Measurements from ENCODE around the gene IQSEC1.

The IQSEC1 gene

GRCh38 chr3:13013566-13013965, 59.7 kb downstream of the IQSEC1 start:
- H3K4me3 ChIP-seq (ENCODE audit: severe bottlenecking) = no peak overlapping the region
- H3K4me1 ChIP-seq (ENCODE audit: insufficient read depth, poor library complexity, severe bottlenecking) = no peaks in the 10 kb centered on the region
- H3K27ac ChIP-seq (ENCODE audit: poor library complexity, severe bottlenecking) = no peak overlapping the region
- DNase-seq (ENCODE audit: low spot score) = no peak
- no peaks in the 10 kb centered on the region for H3K27me3 ChIP-seq (ENCODE audit: insufficient read depth, poor library complexity, severe bottlenecking)
- TF ChIP-seq CTCF (IDR thresholded peaks at IDR 0.05; ENCODE audit: poor library complexity, severe bottlenecking) = no peak
- no peaks in the 10 kb centered on the region for H3K9me3 ChIP-seq (ENCODE audit: severe bottlenecking)
- H3K36me3 ChIP-seq (ENCODE audit: low read depth) = no peaks in the 10 kb centered on the region
- ATAC-seq (ENCODE audit: low read depth) = no peak

- no peak for TF ChIP-seq CTCF (IDR thresholded peaks at IDR 0.05; ENCODE audit: poor library complexity, severe bottlenecking)
- no peaks in the 10 kb centered on the region for H3K4me1 ChIP-seq (ENCODE audit: insufficient read depth, poor library complexity, severe bottlenecking)
- H3K36me3 ChIP-seq (ENCODE audit: low read depth) = no peaks in the 10 kb centered on the region
- no peaks in the 10 kb centered on the region for H3K9me3 ChIP-seq (ENCODE audit: severe bottlenecking)
- no peak overlapping the region for H3K4me3 ChIP-seq (ENCODE audit: severe bottlenecking)
- ATAC-seq (ENCODE audit: low read depth) = no peak
- no peak for DNase-seq (ENCODE audit: low spot score)
- no peaks in the 10 kb centered on the region for H3K27me3 ChIP-seq (ENCODE audit: insufficient read depth, poor library complexity, severe bottlenecking)
- no peak overlapping the region for H3K27ac ChIP-seq (ENCODE audit: poor library complexity, severe bottlenecking)
Measured at GRCh38 chr3:13013151-13013561, 60.1 kb downstream of the IQSEC1 start.

- DNase-seq (ENCODE audit: low spot score) (no peak), ATAC-seq (ENCODE audit: low read depth) (no peak)
- TF ChIP-seq CTCF (IDR thresholded peaks at IDR 0.05; ENCODE audit: poor library complexity, severe bottlenecking) = no peak
- Histone ChIP-seq H3K4me1 (ENCODE audit: insufficient read depth, poor library complexity, severe bottlenecking) (no peaks in the 10 kb centered on the region), H3K9me3 (ENCODE audit: severe bottlenecking) (no peaks in the 10 kb centered on the region), H3K27ac (ENCODE audit: poor library complexity, severe bottlenecking) (no peak overlapping the region), H3K36me3 (ENCODE audit: low read depth) (no peaks in the 10 kb centered on the region), H3K27me3 (ENCODE audit: insufficient read depth, poor library complexity, severe bottlenecking) (no peaks in the 10 kb centered on the region), H3K4me3 (ENCODE audit: severe bottlenecking) (no peak overlapping the region)
Measured at GRCh38 chr3:13012221-13012691, 61.0 kb downstream of the IQSEC1 start.

DNA sequence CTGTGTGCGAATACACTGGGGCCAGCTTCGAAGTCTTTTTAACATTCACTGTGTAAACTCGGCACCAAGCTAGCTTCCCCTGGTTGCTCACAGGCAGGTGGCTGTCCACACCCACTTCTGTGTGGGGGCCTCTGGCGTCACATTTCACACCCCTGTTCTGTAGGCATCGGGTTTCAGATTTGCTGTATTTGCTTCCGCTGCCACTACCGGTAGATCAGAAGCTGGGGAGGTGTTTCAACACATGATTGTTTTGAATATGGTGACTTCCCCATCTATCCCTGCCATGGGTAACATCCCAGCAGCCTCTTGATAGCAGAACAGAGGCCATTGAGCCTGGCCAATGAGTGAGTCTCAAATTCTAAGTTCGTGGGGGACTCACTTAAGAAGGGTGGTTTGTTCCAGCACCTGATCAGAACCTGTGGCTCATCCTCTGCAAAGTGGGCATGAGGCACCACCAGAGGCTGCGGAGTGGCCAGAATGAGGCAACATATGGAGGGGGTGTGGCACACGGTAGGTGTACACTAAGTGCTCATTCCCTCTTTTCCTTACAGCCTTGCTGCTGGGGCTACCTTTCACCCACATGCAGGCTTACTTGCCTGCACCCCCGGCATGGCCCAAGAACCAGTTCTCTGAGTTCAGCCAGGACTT, 61.5 kb downstream of the IQSEC1 start:
- no peak overlapping the region for H3K4me3 ChIP-seq (ENCODE audit: severe bottlenecking)
- no peak overlapping the region for H3K27ac ChIP-seq (ENCODE audit: poor library complexity, severe bottlenecking)
- H3K27me3 ChIP-seq (ENCODE audit: insufficient read depth, poor library complexity, severe bottlenecking) = no peaks in the 10 kb centered on the region
- no peaks in the 10 kb centered on the region for H3K36me3 ChIP-seq (ENCODE audit: low read depth)
- H3K4me1 ChIP-seq (ENCODE audit: insufficient read depth, poor library complexity, severe bottlenecking) = no peaks in the 10 kb centered on the region
- no peak for TF ChIP-seq CTCF (IDR thresholded peaks at IDR 0.05; ENCODE audit: poor library complexity, severe bottlenecking)
- H3K9me3 ChIP-seq (ENCODE audit: severe bottlenecking) = no peaks in the 10 kb centered on the region
- DNase-seq (ENCODE audit: low spot score) (no peak), ATAC-seq (ENCODE audit: low read depth) (no peak)

DNA sequence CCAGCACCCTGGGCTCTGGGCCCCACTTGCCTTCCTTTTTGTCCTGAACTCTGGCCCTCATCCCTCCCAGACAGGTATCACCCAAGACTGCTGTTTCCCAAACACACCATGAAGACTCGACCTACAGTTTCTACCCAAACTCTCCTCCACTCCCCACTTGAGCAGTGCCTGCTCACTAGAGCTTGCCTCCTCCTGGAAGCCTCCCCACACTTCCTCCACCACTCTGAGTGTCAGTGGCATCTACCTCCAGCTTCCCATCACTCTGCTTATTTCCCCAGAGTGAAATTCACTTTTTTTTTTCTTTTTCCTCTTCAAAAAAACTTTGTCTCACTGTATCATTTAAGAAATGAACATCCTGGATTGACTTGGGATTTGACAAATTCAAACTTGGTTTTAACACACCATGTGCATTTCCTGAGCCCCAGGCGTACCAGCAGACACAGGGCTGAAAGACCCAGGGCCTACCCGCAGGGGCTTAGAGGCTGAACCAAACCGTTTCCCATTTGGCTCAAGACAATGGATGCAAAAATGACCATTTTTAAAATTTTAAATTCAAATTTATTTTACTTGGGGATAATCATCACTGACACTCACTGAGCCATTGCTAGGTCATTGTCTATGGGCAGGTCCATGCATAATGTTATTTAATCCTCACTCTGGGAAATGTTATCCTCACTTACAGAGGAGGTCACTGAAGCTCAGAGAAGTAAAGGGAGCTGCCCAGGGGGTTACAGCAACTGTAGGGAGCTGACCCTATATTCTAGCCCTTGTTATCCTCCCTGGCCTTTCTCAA, 62.3 kb downstream of the IQSEC1 start:
- H3K4me1 ChIP-seq (ENCODE audit: insufficient read depth, poor library complexity, severe bottlenecking) = no peaks in the 10 kb centered on the region
- H3K27me3 ChIP-seq (ENCODE audit: insufficient read depth, poor library complexity, severe bottlenecking) = no peaks in the 10 kb centered on the region
- H3K4me3 ChIP-seq (ENCODE audit: severe bottlenecking) = no peak overlapping the region
- H3K9me3 ChIP-seq (ENCODE audit: severe bottlenecking) = no peaks in the 10 kb centered on the region
- ATAC-seq (ENCODE audit: low read depth) (no peak), DNase-seq (ENCODE audit: low spot score) (no peak)
- H3K36me3 ChIP-seq (ENCODE audit: low read depth) = no peaks in the 10 kb centered on the region
- H3K27ac ChIP-seq (ENCODE audit: poor library complexity, severe bottlenecking) = no peak overlapping the region
- no peak for TF ChIP-seq CTCF (IDR thresholded peaks at IDR 0.05; ENCODE audit: poor library complexity, severe bottlenecking)

All from RWPE2 (cell line).